GM12878 (cell line): ENCODE data around the gene RAB3GAP1. TPM values are rescaled to one million over a fixed set of nuclear protein-coding genes. Genes with fewer than 3 reads are reported as not detected.

ENCODE experiments used
- ATF7 ChIP-seq: fragments of 450-650 bp; IDR thresholded peaks from 2 replicates; pipeline ENCODE4 v1.6.1; 2016; ENCODE audit warnings: low read depth, mild to moderate bottlenecking
- BHLHE40 ChIP-seq, 2 experiments: fragments of 450-650 bp in 1 of 2; IDR thresholded peaks; 2 replicates each; pipeline ENCODE4 v1.6.1; 2011 to 2017; ENCODE audit warnings: low read depth in 2 of 2, borderline replicate concordance in 1 of 2, improper control_type of control experiment in 1 of 2, low read length in 1 of 2, mild to moderate bottlenecking in 1 of 2
- CREB1 ChIP-seq: IDR thresholded peaks from 2 replicates; pipeline ENCODE4 v1.6.1; 2012; ENCODE audit warnings: low read depth, mild to moderate bottlenecking, inconsistent platforms
- CREM ChIP-seq: IDR thresholded peaks from 2 replicates; pipeline ENCODE4 v1.6.1; 2014; ENCODE audit warnings: antibody characterized with exemption, low read depth
- CTCF ChIP-seq, 3 experiments: IDR thresholded peaks in 2 of 3; conservative IDR thresholded peaks in 1 of 3; 2 replicates each; pipeline ENCODE4 v1.5.1; 2011; ENCODE audit warnings: low read depth in 3 of 3, low read length in 3 of 3, mild to moderate bottlenecking in 3 of 3, control low read depth in 2 of 3, moderate library complexity in 2 of 3, inconsistent platforms in 1 of 3, mixed read lengths in 1 of 3; ENCODE audit not compliant: control insufficient read depth in 2 of 3, insufficient read depth in 1 of 3; ENCODE audit errors: extremely low read depth in 1 of 3
- EZH2 ChIP-seq: IDR thresholded peaks from 2 replicates; pipeline ENCODE4 v1.6.1; 2012; ENCODE audit warnings: low read depth, mild to moderate bottlenecking, control low read depth, inconsistent platforms, low read length, borderline replicate concordance; ENCODE audit not compliant: control insufficient read depth
- IKZF1 ChIP-seq: fragments of 450-650 bp; conservative IDR thresholded peaks from 2 replicates; pipeline ENCODE4 v1.6.1; 2017; ENCODE audit warnings: antibody characterized with exemption, mild to moderate bottlenecking
- MEF2A ChIP-seq: IDR thresholded peaks from 2 replicates; pipeline ENCODE4 v1.6.1; 2011; ENCODE audit warnings: low read depth, mild to moderate bottlenecking, low read length, moderate library complexity; ENCODE audit not compliant: insufficient read depth
- NFYA ChIP-seq: IDR thresholded peaks from 2 replicates; pipeline ENCODE4 v1.6.1; 2011; ENCODE audit warnings: low read depth, mild to moderate bottlenecking, low read length, improper control_type of control experiment, borderline replicate concordance
- NKRF ChIP-seq: fragments of 450-650 bp; conservative IDR thresholded peaks from 2 replicates; pipeline ENCODE4 v1.6.1; 2017; ENCODE audit warnings: mild to moderate bottlenecking, moderate library complexity
- NR2C2 ChIP-seq: IDR thresholded peaks from 2 replicates; pipeline ENCODE4 v1.6.1; 2011; ENCODE audit warnings: borderline replicate concordance, low read depth; ENCODE audit not compliant: control insufficient read depth, insufficient read length
- POLR2AphosphoS2 ChIP-seq: IDR thresholded peaks from 2 replicates; pipeline ENCODE4 v1.6.1; 2011; ENCODE audit warnings: low read depth, mild to moderate bottlenecking, low read length, improper control_type of control experiment, moderate library complexity
- RCOR1 ChIP-seq: conservative IDR thresholded peaks from 2 replicates; pipeline ENCODE4 v1.6.1; 2012; ENCODE audit warnings: low read depth, low read length, improper control_type of control experiment
- RELA ChIP-seq: fragments of 450-650 bp; IDR thresholded peaks from 2 replicates; pipeline ENCODE4 v1.8.0; 2014; ENCODE audit warnings: borderline replicate concordance; ENCODE audit not compliant: partially characterized antibody
- RELB ChIP-seq: fragments of 450-650 bp; IDR thresholded peaks from 2 replicates; pipeline ENCODE4 v1.6.1; 2017; ENCODE audit warnings: low read depth, mild to moderate bottlenecking, moderate library complexity
- SREBF2 ChIP-seq: IDR thresholded peaks from 2 replicates; pipeline ENCODE4 v1.6.1; 2012; ENCODE audit warnings: mild to moderate bottlenecking, low read length
- STAT1 ChIP-seq: fragments of 450-650 bp; conservative IDR thresholded peaks from 2 replicates; pipeline ENCODE4 v1.6.1; 2014; ENCODE audit warnings: antibody characterized with exemption, mild to moderate bottlenecking
- TAF1 ChIP-seq: IDR thresholded peaks from 2 replicates; pipeline ENCODE4 v1.6.1; 2011; ENCODE audit warnings: mild to moderate bottlenecking, low read depth, low read length, borderline replicate concordance
- ZBTB11 ChIP-seq: fragments of 450-650 bp; formaldehyde crosslinking; IDR thresholded peaks from 2 replicates; pipeline ENCODE4 v1.5.0; 2022; ENCODE audit warnings: mild to moderate bottlenecking, missing genetic modification characterization
- ZNF622 ChIP-seq: fragments of 450-650 bp; IDR thresholded peaks from 2 replicates; pipeline ENCODE4 v1.6.1; 2017; ENCODE audit warnings: mild to moderate bottlenecking, inconsistent platforms
- polyA plus RNA-seq, 11 experiments: library from polyadenylated mRNA; depleted of rRNA in 4 of 11; unstranded in 6 of 11; stranded (reverse) in 5 of 11; fragments of >200 nt; fragmentation: Nextera tagmentation in 4 of 11; fragmentation: Illumina TruSeq in 1 of 11; extraction: Ambion mirVana in 4 of 11; extraction: Trizol in 1 of 11; gene quantifications; 1 replicate in 1 of 11; 2 replicates in 10 of 11; pipeline versions ENCODE4 v1.2.1 to v1.2.3, GENCODE V29; 2011 to 2016; ENCODE audit warnings: inconsistent platforms in 2 of 11, missing spikeins in 2 of 11, low read depth in 1 of 11
- total RNA-seq, 4 experiments: library from RNA; depleted of rRNA in 3 of 4; stranded (reverse); fragments of >200 nt in 3 of 4; fragmentation: Illumina TruSeq in 1 of 4; extraction: Trizol in 1 of 4; gene quantifications; 2 replicates each; pipeline versions ENCODE4 v1.2.1 to v1.2.3, GENCODE V29; 2013 to 2021

The RAB3GAP1 gene
- total and polyA plus RNA-seq, 10 of the 15 experiments (the other 5 are each of a cell fraction or from before 2014, with no cell fraction given): 13.7 to 36.9 (median 21.0) TPM

GRCh38 chr2:135052042-135052876 lies at the start of gene RAB3GAP1 (continued):
- TF ChIP-seq CTCF (IDR thresholded peaks at IDR 0.05 in 2 of 3, conservative IDR thresholded peaks at IDR 0.05 in 1 of 3; ENCODE audit: control insufficient read depth in 2 of 3, extremely low read depth in 1 of 3, insufficient read depth in 1 of 3, low read depth in 3 of 3, low read length in 3 of 3): no peak
- TF ChIP-seq STAT1: peak; percentile 90; the same call in 1 of the 2 replicates
- TF ChIP-seq RCOR1: peak; percentile 38; the same call in 1 of the 2 replicates
- TF ChIP-seq ZBTB11 (CRISPR knock-in tag): no peak
- peak; percentile 80 for TF ChIP-seq CREB1
- peak in 1 of 2 experiments; percentile 74; a peak in 1 of 4 replicates for TF ChIP-seq BHLHE40 (IDR thresholded peaks at IDR 0.05; ENCODE audit: borderline replicate concordance in 1 of 2, low read depth in 2 of 2, low read length in 1 of 2)
- peak; percentile 21 for TF ChIP-seq RELA
- peak; percentile 54; the same call in 1 of the 2 replicates for TF ChIP-seq NKRF
- no peak for TF ChIP-seq ZNF622
- TF ChIP-seq SREBF2: no peak
- peak; percentile 88 for TF ChIP-seq TAF1
- TF ChIP-seq IKZF1: peak; percentile 92
- TF ChIP-seq NFYA: no peak
- TF ChIP-seq MEF2A: no peak
- no peak for TF ChIP-seq EZH2
- TF ChIP-seq ATF7: peak; percentile 81
- no peak for TF ChIP-seq NR2C2
- TF ChIP-seq RELB: peak; percentile 93
- no peak for TF ChIP-seq POLR2AphosphoS2
- TF ChIP-seq CREM: peak; percentile 77
